Astrocyte (in vitro differentiated cells and primary cell): ENCODE results near the gene KIFC1.

Source experiments
- EZH2 ChIP-seq: IDR thresholded peaks from 2 replicates; pipeline ENCODE4 v1.6.1; 2012; ENCODE audit warnings: mild to moderate bottlenecking, low read length, inconsistent platforms; ENCODE audit not compliant: insufficient read depth
- TF ChIP-seq, protein P1 (sequence below): IDR thresholded peaks from 2 replicates; pipeline ENCODE4 v1.5.1; 2011; ENCODE audit warnings: low read depth, mild to moderate bottlenecking, inconsistent platforms, low read length, moderate library complexity; ENCODE audit not compliant: insufficient read depth

DNA sequence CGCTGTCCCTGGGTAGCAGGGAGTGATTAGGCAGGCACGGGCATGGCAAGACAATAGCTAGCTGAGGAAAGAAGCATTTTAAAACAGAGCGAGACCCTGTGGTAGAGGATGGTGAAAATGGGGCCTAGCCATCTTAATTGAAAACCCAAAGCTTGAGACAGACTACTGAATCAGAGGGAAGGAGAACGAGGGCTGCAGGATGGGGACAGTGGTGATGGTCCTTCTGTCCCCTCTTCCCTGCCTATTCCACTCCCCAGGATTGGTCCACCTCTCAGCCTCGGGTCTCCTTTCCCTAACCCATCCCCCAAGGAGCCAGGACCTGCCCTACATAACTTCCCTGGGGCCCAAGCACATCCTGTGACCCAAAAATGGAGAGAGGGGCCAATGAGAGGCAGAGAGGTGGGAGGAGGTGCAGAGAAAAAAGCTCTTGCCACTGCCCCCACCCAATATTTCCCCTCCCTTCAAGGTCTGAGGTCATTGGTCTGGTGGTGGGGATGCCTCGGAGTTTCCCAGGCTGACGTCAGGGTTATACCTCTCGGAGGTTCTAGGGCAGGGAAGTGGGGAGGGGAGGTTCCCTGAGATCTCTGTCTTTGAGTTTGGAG is 27.2 kb downstream of the KIFC1 start:
- TF ChIP-seq, protein P1, sequence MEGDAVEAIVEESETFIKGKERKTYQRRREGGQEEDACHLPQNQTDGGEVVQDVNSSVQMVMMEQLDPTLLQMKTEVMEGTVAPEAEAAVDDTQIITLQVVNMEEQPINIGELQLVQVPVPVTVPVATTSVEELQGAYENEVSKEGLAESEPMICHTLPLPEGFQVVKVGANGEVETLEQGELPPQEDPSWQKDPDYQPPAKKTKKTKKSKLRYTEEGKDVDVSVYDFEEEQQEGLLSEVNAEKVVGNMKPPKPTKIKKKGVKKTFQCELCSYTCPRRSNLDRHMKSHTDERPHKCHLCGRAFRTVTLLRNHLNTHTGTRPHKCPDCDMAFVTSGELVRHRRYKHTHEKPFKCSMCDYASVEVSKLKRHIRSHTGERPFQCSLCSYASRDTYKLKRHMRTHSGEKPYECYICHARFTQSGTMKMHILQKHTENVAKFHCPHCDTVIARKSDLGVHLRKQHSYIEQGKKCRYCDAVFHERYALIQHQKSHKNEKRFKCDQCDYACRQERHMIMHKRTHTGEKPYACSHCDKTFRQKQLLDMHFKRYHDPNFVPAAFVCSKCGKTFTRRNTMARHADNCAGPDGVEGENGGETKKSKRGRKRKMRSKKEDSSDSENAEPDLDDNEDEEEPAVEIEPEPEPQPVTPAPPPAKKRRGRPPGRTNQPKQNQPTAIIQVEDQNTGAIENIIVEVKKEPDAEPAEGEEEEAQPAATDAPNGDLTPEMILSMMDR: no peak
- no peak for TF ChIP-seq EZH2
